GM12872 (cell line): ENCODE data around the gene PPM1M.

Source experiments
- CTCF ChIP-seq: IDR thresholded peaks from 3 replicates; pipeline ENCODE4 v1.5.1; 2011; ENCODE audit warnings: low read depth, mild to moderate bottlenecking, low read length, moderate library complexity; ENCODE audit not compliant: insufficient read depth

PPM1M gene

GRCh38 chr3:52288674-52289073 is 43.1 kb downstream of the PPM1M start:
- no peak for TF ChIP-seq CTCF

GRCh38 chr3:52289338-52289746 is 43.8 kb downstream of the PPM1M start:
- no peak for TF ChIP-seq CTCF

- no peak; the same call in 2 of the 3 replicates for TF ChIP-seq CTCF
Measured at GRCh38 chr3:52289747-52290595, 44.4 kb downstream of the PPM1M start.

GRCh38 chr3:52290596-52291507 is 45.3 kb downstream of the PPM1M start:
- TF ChIP-seq CTCF, result no peak

GRCh38 chr3:52291508-52292181 is 46.1 kb downstream of the PPM1M start:
- peak; percentile 66 for TF ChIP-seq CTCF

- no peak for TF ChIP-seq CTCF
Measured at GRCh38 chr3:52292247-52293065, 46.9 kb downstream of the PPM1M start.
